Activated CD4-positive, alpha-beta T cell treated with anti-CD3 and anti-CD28 coated beads, Interleukin-2, amount 50 U/mL, for 24 hours (primary cell): ENCODE results near the gene RETSAT.
A peak's percentile ranks its signal among the peaks of the same experiment; 100 is the strongest.
"Not testable (repeated sequence)": the region's sequence is repeated elsewhere in the genome, so short reads cannot be mapped to it uniquely, and the experiment has no call there.

Experiments used
- DNase-seq, 2 donors: peaks; one replicate each; pipeline ENCODE4 v3.0.0-alpha.2; 2020; ENCODE audit warnings: low read depth in 1 of 2, low spot score in 1 of 2

RETSAT gene

GRCh38 chr2:85334928-85335327 lies 19.4 kb downstream of the RETSAT start:
- no peak for DNase-seq

GRCh38 chr2:85333877-85334276 lies 20.5 kb downstream of the RETSAT start:
- not testable (repeated sequence) for DNase-seq

GRCh38 chr2:85330839-85331636 lies 23.3 kb downstream of the RETSAT start:
- no peak for DNase-seq

- DNase-seq, result not testable (repeated sequence)
These were observed 24.6 kb downstream of the RETSAT start for GRCh38 chr2:85329701-85330100.

- DNase-seq, result no peak
These were observed 25.1 kb downstream of the RETSAT start for GRCh38 chr2:85329181-85329651.

- peak; percentile 82 to 90 for DNase-seq
These were observed 26.3 kb downstream of the RETSAT start, which contains the start of gene TGOLN2 for GRCh38 chr2:85327822-85328617. Gene TGOLN2 (minus strand): TSS chr2:85327989. CDS start chr2:85327962, 27 bp downstream.

- DNase-seq, result peak; percentile 22 to 37
These were observed 27.0 kb downstream of the RETSAT start for GRCh38 chr2:85327160-85327821.

GRCh38 chr2:85326406-85327159 lies 27.7 kb downstream of the RETSAT start:
- DNase-seq, result peak; percentile 24 to 32

- DNase-seq, result no peak
These were observed 28.9 kb downstream of the RETSAT start for GRCh38 chr2:85325466-85325811.

GRCh38 chr2:85324639-85325465 lies 29.5 kb downstream of the RETSAT start:
- no peak for DNase-seq

GRCh38 chr2:85323988-85324367 lies 30.4 kb downstream of the RETSAT start:
- not testable (repeated sequence) for DNase-seq

GRCh38 chr2:85323351-85323987 lies 30.9 kb downstream of the RETSAT start:
- DNase-seq, result no peak

- DNase-seq, result no peak
These were observed 34.5 kb downstream of the RETSAT start for GRCh38 chr2:85319796-85320195.

- peak in 1 of 2 donors; percentile 35 for DNase-seq
These were observed 35.9 kb downstream of the RETSAT start for GRCh38 chr2:85318222-85319074.

GRCh38 chr2:85315921-85316320 lies 38.4 kb downstream of the RETSAT start:
- not testable (repeated sequence) for DNase-seq

- DNase-seq, result no peak
These were observed 39.5 kb downstream of the RETSAT start for GRCh38 chr2:85314884-85315242.

GRCh38 chr2:85312404-85312803 lies 41.9 kb downstream of the RETSAT start:
- DNase-seq, result no peak

- no peak for DNase-seq
These were observed 44.0 kb downstream of the RETSAT start for GRCh38 chr2:85310330-85310729.
